HG03060 (cell line): Measurements from ENCODE around the gene CLDN15.
"Not testable (repeated sequence)": the region's sequence is repeated elsewhere in the genome, so short reads cannot be mapped to it uniquely, and the experiment has no call there.

Experiments
- ATAC-seq: cut with Tn5 transposase; IDR thresholded peaks from one replicate; pipeline ENCODE4 v1.9.1; 2021; ENCODE audit warnings: low read depth, moderate number of reproducible peaks; ENCODE audit not compliant: unreplicated experiment

CLDN15 gene

DNA sequence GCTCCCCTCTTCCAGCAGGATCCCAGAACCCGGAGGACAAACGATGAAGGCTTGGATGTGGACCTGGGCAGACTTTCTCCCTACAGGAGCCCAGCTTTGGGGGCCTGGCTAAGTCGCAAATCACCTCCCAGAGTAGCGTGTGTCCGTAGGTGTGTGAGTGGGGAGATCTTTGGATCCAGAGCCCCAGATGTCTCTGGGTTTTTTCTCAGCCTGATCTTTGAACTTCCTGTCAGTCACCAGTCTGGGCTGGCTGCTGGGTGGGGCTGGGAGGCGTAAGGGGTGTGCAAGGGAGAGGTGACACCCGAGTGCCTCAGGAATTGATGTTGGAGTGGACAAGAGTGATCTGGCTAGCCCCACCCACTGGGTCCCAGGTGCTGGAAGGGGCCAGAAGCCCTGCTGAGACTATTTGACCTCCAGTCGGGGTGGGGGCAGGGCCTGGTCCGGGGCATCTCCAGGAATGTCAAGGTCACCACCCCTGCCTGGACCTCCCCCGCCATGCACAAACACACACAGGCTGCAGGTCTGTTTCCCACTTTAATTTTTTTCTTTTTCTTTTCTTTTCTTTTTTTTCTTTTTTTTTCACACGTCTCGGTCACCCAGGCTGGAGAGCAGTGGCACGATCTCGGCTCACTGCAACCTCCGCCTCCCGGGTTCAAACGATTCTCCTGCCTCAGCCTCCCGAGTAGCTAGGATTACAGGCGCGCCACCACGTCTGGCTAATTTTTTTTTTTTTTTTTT, 36.6 kb downstream of the CLDN15 start, which contains the start of gene MOGAT3:
Gene MOGAT3 (minus strand): TSS at position 175 of the 738 bp plus-strand sequence. CDS start 182 bp downstream, outside the sequence.
- ATAC-seq, result no peak

GRCh38 chr7:101200504-101200861, 37.1 kb downstream of the CLDN15 start:
- no peak for ATAC-seq

DNA sequence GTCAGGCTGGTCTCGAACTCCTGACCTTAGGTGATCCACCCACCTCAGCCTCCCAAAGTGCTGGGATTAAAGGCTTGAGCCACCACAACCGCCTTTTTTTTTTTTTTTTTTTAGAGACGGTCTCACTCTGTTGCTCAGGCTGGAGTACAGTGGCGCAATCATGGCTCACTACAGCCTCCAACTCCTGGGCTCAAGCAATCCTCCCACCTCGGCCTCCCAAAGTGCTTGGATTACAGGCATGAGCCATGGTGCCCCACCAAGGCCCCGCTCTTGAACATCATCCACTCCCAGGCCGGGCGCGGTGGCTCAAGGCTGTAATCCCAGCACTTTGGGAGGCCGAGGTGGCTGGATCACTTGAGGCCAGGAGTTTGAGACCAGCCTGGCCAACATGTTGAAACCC, 38.1 kb downstream of the CLDN15 start:
- not testable (repeated sequence) for ATAC-seq

DNA sequence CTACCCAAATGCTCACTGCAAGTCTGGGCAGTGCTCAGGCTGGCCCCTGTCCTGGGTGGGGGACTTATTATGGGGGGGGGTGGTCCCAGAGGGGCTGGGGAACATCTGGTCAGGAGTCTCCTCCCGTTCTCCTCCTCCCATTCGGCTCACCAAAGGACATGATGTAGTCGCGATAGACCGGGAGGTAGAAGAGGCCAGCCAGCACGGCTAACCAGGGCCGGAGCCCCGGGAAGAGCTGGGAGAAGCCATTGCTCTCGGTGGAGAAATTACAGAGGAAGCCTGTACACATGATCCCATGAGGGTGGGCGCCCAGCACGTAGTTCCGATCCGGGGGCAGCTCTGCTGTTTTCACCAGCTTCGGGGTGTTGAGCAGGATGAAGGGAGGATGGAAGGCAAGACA, 39.1 kb downstream of the CLDN15 start:
- no peak for ATAC-seq

DNA sequence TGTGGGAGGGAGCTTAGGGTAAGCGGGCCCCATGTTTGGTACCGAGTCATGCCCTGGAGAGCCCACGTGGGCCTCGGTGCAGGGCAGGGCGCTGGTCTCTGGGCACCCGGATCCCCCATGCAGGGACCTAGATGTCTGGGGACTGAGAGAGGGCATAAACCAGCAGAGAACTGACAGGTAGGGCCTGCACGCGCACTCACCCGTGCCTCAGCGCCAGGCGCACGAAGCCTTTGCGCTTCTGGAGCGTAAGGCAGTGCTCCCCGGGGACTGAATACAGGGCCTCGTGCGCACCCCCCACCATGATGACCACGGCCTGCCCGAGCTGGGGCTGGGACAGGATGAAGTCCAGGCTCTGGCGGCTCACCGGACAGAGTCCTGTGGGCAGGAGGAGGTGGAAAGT, 39.6 kb downstream of the CLDN15 start:
- ATAC-seq, result no peak

DNA sequence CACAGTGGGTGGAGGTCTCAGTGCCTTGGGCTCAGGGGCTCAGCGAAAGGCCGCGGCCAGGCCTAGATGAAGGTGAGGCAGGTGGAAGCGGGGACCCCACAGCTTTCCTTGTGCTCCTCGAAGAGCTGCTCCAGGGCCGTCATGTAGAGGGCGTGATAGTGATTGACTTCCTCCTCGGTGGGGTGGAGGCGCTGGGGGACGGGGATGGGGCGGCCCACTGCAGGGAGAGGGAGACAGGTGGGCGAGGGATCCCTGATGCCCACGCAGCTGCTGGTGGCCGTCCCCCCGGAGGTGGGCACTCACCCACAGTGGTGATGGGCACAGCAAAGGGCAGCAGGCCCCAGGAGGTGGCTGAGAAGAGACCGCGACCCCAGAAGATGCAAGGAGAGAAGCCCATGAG, 41.7 kb downstream of the CLDN15 start:
- no peak for ATAC-seq

DNA sequence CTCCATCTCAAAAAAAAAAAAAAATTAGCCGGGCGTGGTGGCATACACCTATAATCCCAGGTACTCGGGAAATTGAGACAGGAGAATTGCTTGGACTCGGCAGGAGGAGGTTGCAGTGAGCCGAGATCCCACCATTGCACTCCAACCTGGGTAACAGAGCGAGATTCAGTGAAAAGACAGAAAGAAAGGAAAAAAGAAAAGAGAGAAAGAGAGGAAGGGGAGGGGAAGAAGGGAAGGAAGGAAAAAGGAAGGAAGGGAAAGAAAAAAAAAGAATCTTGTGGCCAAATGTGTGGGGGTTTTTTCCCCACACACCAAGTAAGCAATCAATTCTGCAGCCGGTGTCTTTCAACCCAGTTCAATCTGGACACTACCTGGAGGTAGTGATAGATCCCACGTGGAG, 48.5 kb downstream of the CLDN15 start:
- ATAC-seq, result no peak

GRCh38 chr7:101186844-101187428, 50.7 kb downstream of the CLDN15 start:
- no peak for ATAC-seq

GRCh38 chr7:101186194-101186593, 51.4 kb downstream of the CLDN15 start:
- no peak for ATAC-seq

- no peak for ATAC-seq
Observed at GRCh38 chr7:101185258-101185839, 52.3 kb downstream of the CLDN15 start.
